ENCODE data around the gene TCP11.

Gene TCP11

GRCh38 chr6:35078896-35079295 lies 62.2 kb downstream of the TCP11 start:
- DNase-seq: no peak

DNA sequence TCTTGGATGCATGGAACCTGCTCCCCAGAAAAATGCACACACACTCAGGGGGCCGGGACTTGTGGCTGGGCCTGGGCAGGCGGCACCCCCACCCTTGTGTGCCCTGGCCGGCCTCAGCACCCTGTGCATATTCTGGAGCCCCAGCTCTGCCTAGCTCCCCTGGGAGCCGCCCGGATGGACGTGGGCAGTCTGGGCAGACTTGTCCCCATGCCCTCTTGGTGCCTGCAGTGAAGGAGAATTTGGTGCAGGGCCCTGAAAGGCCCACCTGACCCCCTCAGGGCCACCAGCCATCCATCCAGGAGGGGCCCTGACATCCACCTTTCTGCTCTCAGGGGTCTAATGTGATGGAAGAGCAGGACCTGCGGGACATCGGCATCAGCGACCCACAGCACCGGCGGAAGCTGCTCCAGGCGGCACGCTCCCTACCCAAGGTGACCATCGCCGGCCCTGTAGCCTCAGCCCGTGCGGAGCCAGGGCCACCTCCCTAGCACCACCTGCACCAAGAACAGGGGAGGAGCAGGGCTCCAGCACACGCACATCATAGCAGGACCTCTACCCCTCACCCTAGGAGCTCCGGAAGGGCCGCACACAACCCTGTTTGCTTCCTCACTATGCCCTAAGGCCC lies 62.8 kb downstream of the TCP11 start:
- DNase-seq: no peak

GRCh38 chr6:35077713-35078105 lies 63.4 kb downstream of the TCP11 start:
- DNase-seq: no peak

- DNase-seq: peak; percentile 12 to 51 (median 21)
Measured at GRCh38 chr6:35076997-35077712, 64.0 kb downstream of the TCP11 start.

DNA sequence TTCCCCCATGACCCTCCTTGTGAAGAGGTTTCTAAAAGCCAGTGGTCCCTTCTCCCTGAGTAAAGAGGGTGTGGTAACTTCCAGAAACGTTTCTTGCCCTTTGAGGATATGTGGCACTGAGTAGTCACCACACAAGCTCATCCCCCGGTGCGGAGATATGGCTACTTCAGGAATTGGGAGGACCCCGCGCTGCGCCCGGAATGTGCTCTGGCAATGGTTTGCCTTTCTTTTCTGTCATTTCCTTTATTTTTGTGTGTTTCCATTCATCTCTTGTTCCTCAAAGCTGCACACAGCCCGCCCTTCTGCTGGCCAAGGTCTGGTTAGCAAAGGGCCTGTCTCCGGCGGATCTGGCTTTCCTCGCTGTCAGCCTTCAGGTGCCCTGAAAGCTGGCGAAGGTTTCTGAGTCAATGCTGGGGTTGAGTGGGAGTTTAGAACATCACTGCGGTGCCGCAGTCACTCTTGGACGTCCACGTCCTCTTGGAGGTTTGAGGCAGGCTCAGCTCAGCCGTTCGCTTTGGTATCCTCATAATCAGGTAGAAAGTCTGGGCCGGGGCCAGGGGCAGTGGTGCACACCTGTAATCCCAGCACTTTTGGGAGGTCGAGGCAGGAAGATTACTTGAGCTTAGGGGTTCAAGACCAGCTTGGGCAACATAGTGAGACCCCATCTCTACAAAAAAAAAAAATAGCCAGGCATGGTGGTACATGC lies 67.2 kb downstream of the TCP11 start:
- DNase-seq: no peak

DNA sequence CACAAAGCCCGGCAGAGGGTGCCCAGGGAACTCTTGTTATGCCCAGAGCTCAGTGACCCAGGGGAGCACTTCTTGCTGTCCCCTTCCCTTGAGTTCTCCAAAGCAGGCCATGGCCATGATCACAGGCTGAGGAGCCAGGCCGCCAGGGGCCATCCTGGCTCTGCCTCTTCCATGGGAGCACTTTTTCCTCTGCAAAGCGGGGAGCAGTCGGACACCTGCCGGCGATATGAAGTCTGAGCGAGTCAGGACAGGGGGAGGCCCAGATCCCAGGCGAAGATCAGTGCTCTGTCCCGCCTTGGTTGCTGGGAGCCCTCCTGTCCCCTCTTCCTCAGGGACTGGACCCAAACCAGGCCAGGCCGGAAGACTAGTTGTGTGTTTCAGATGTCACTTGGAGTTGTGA lies 67.9 kb downstream of the TCP11 start:
- DNase-seq: no peak

DNA sequence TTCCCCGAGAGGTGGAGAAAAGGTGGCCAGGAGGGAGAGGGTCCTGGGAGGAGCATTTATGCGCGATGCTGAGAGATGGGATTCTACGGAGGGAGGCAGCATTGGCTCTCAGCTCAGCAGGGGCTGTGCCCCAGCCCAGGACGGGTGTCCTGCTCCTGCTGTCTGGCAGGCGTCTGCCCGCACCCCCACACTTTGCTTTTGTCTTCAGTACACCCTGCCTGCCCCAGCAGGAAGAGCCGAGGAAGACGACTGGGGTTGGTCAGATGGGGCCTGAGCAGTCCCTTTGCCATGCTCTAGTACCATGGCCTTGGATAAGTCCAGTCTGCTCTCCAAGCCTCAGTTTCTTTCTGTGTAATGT lies 68.5 kb downstream of the TCP11 start:
- no peak for DNase-seq

- DNase-seq: no peak
Measured at GRCh38 chr6:35072051-35072697, 69.0 kb downstream of the TCP11 start.

DNA sequence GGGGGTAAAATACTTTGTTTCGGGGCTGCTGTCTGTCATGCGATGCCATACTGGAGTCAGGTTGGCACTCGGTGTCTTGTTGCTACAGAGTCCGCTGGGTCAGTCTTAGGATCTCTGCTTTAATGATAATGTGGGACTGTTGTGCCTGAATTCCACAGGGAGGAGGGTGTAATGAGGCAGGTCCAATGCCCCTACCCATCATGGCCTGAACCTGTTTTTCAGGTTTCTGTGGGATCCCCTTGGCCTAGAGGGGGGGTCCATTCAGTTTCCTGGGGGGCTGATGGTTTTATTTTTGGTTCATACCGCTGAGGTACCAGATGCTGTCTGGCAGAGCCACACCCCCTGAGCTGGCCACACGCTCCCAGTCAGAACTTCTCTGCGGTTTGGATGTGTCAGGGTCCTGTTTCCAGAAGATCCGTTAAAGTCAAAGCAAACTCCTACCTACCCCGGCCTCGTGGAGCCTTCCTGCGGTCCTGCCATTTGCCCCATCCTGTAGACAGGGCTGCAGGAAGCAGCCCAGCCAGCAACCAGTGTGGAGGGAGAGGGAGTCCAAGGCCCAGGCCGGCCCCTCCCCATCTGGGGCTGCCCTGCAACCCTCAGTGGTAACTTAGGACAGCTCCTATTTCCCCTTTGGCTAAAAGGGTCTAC lies 69.7 kb downstream of the TCP11 start:
- peak in 1 of 3 experiments; percentile 11 for DNase-seq

DNA sequence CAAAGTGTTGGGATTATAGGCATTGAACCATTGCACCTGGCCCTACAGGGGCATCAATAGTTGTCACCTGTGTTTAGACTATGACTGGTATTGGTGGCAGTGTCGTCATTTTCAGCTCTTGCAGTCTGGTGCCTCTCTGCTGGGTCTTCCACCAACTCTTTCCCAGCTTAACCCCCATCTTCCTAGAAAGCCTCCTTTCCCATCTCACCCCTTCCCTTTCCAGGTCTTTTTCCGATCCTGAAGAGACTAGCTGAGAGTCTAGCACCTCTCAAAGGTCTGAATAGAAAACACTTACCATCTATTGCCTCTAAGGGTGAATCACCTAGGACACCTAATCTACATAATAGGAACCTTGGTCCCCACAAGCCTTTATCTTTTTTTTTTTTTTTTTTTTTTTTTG lies 71.0 kb downstream of the TCP11 start:
- DNase-seq: no peak

GRCh38 chr6:35069262-35069661 lies 71.9 kb downstream of the TCP11 start:
- no peak for DNase-seq

- DNase-seq: no peak
Measured at GRCh38 chr6:35068644-35069043, 72.5 kb downstream of the TCP11 start.

DNA sequence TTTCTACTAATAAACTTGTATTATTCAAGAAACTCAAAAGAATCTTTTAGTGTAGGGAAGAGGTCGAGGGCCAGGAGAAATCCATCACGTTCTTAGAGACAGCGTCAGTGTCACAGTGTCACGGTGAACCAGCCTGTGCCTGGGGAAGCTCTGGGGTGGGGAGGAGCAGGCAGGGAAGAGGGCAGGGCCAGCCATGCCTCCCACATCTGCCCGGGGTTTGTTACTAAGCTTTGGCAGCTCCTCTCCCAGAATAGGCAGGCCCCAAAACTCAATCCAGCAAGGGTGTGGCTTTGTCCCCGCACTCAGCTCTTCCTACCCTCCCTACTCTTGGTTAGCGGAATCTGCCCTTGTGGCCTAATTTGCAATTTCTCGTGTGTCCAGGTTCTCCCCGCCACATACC lies 72.9 kb downstream of the TCP11 start:
- no peak for DNase-seq

All from NCI-H1417 (cell line).